NCI-H128 (cell line): Measurements from ENCODE around the gene PGLYRP3.

Experiments
- DNase-seq: peaks from one replicate; lab custom pipeline; 2025; ENCODE audit not compliant: unreplicated experiment; lab: John Stamatoyannopoulos, UW

Gene PGLYRP3

GRCh38 chr1:153312570-153313186, at the start of gene PGLYRP3:
TSS of gene PGLYRP3 (minus strand) at chr1:153312952. CDS start at chr1:153310665, 2,287 bp downstream.
- no peak for DNase-seq

DNA sequence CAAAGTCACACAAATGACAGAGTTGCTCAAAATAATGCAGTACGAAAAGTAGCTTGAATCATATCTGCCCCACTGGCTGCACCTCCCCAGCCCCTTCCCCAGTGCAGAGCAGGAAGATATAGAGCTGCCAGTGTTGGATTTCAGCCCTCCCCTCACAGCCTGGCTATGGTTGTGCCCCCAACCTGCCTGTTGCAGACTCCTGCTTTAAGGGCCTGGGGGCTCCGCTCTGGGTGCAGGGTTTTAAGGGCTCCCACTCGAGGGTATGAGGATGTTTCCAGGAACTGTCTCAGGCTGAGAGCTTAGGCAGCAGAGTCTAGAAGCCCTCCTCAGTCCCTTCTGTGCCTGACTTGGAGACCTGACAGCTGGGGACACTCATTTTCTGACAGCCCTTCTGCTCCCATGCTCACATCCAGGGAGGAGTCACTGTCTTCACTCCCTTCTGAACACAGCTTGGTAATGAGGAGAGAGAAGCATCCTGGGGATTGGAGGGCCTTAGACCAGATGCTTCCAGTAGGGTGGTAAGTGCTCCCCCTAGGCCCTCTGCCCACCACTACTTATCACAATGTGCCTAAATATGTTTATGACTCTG, 49.5 kb upstream of the PGLYRP3 start:
- no peak for DNase-seq

GRCh38 chr1:153361480-153362109, 48.8 kb upstream of the PGLYRP3 start:
- DNase-seq, result no peak

- no peak for DNase-seq
Measured at GRCh38 chr1:153360592-153361479, 48.1 kb upstream of the PGLYRP3 start.

- DNase-seq, result no peak
Measured at GRCh38 chr1:153360190-153360589, 47.4 kb upstream of the PGLYRP3 start.

GRCh38 chr1:153359241-153359640, 46.5 kb upstream of the PGLYRP3 start:
- DNase-seq, result no peak

GRCh38 chr1:153358691-153358975, 45.9 kb upstream of the PGLYRP3 start:
- DNase-seq, result no peak

DNA sequence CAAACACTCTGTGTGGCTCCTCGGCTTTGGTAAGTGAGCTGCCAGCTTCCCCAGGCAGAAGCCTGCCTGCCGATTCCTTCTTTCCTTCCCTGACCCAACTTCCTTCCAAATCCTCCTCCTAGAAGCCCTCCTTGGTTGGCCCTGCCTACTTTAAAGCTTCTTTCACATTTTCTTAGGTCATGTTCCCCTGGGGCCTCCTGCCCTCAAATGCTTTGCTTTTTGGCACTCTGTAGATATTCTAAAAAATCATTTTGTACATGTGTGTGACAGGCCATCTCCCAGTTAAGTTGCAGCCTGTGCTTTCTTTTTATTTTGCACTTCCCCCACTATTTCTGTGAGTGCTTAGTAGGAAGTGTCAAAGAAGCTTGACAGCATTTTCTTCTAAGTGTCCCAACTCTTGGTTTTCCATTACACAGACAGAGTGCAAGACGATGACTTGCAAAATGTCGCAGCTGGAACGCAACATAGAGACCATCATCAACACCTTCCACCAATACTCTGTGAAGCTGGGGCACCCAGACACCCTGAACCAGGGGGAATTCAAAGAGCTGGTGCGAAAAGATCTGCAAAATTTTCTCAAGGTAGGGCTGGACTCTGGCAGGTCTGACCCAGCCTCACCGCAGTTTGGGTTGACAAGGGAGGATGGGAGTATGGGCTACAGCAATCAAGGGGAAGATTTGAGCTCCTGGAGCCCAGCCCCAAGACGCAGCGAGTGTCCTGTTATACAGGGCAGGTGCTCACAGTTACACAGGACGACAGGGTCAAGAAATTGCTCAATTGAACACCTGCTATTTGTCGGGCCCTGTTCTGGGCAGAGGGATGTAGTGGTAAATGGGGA, 45.3 kb upstream of the PGLYRP3 start, which contains the start of gene S100A9:
TSS of gene S100A9 (plus strand) at position 2 of the 838 bp plus-strand sequence. CDS start at position 432, 430 bp downstream.
- DNase-seq, result no peak

- DNase-seq, result no peak
Measured at GRCh38 chr1:153357076-153357852, 44.5 kb upstream of the PGLYRP3 start.

- DNase-seq, result no peak
Measured at GRCh38 chr1:153356392-153357075, 43.8 kb upstream of the PGLYRP3 start.

DNA sequence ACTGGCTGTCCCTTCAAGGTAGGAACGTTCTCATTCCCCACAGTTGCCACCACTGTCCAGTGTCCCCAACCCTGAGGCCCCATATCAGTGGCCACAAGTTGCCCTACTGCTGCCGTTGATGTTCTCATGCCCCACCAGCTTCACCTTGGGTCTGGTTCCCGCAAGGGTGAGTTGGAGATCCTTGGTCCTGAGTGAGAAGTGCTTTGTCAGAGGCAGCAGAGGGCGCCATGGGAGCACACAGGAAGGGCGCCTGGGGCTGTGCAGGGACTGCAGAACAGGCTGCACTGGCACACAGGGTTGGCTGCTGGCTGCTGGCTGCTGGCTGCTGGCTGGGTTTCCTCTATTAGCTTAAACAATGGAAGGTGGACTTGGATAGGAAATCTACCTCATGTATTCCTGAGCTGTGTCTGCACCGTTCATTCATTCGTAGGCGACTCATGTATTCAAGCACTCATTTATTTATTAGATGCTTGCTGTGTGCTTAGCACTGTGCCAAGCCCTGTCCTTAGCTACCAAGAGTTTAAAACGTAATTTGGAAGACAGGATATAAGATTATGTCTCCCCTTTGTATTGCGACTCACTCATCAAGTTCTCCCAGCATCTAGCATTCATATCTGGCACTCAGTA, 42.8 kb upstream of the PGLYRP3 start:
- DNase-seq, result peak; percentile 34

GRCh38 chr1:153354515-153355193, 41.9 kb upstream of the PGLYRP3 start:
- no peak for DNase-seq

- no peak for DNase-seq
Measured at GRCh38 chr1:153353226-153353947, 40.6 kb upstream of the PGLYRP3 start.

GRCh38 chr1:153352523-153352922, 39.8 kb upstream of the PGLYRP3 start:
- peak; percentile 53 for DNase-seq

DNA sequence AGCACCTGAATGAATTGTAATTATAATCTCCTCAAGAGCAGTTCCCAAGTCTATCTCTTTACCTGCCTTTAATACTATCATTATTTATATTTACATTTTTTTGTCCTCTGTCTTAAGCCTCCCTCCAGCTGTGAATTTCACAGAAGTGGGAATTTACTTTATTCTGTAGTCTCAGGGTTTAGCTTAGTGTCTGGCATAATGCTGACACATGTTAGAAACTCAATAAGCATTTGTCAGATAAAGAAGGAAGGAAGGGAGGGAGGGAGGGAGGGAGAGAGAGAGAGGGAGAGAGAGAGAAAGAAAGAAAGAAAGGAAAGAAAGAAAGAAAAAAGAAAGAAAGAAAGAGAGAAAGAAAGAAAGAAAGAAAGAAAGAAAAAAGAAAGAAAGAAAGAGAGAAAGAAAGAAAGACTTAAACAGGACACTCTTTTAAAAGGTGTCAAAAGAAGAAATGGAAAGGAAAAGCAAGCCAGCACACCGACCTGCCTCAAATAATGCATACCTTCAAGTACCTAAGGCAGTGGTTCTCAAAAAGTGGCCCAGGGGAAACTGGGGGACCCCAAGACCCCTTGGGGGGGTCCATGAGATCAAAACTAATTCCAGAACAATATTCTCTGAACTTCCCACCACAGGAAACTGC, 37.7 kb upstream of the PGLYRP3 start:
- DNase-seq, result no peak

GRCh38 chr1:153349363-153350320, 36.9 kb upstream of the PGLYRP3 start:
- no peak for DNase-seq
